NCI-H2171 treated with DMSO at 0.1 percent for 48 hours (cell line): ENCODE results near the gene CPSF7.
A peak's percentile ranks its signal among the peaks of the same experiment; 100 is the strongest.
"Not testable (repeated sequence)": the region's sequence is repeated elsewhere in the genome, so short reads cannot be mapped to it uniquely, and the experiment has no call there.

Experiments
- DNase-seq: peaks from one replicate; lab custom pipeline; 2025; lab: John Stamatoyannopoulos, UW

The CPSF7 gene

DNA sequence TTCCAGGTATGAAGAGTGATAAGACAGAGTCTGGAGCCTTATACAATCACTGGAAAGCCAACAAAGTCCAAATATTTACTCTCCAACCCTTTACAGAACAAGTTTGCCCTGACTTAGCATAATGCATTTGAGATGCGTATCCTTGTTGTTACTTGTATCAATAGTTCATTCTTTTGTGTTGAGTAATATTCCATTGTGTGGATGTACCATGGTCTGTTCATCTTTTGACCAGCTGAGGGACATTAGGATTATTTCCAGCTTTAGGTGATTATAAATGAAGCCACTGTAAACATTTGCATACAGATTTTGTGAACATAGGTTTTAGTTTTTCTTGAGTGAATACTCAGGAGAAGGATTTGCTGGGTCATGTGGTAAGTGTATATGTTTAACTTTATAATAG, 9.8 kb upstream of the CPSF7 start:
- no peak for DNase-seq

DNA sequence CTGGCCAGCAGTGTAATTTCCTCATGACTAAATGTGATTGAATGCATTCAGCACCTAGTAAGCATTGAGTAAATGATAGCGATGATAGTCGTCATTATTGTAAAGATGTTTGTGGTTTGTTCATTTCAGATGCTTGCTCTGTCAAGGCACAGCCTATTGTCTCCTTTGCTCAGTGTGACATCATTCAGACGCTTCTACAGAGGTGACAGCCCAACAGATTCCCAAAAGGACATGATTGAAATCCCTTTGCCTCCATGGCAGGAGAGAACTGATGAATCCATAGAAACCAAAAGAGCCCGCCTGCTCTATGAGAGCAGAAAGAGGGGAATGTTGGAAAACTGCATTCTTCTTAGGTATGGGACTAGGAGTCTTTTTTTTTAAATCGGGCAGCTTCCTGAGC, 7.7 kb upstream of the CPSF7 start:
- no peak for DNase-seq

DNA sequence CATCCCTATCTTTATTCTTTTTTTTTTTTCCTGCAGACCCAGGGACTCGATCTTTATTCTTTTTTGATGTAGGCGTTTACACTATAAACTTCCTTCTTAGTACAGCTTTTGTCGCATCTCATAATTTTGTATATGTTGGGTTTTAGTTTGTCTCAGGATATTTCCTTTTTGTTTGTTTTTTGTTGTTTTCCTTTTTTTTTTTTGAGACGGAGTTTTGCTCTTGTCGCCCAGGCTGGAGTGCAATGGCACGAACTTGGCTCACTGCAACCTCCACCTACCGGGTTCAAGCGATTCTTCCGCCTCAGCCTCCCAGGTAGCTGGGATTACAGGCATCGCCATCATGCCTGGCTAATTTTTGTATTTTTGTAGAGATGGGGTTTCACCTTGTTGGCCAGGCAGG, 1.1 kb upstream of the CPSF7 start:
- DNase-seq, result not testable (repeated sequence)

DNA sequence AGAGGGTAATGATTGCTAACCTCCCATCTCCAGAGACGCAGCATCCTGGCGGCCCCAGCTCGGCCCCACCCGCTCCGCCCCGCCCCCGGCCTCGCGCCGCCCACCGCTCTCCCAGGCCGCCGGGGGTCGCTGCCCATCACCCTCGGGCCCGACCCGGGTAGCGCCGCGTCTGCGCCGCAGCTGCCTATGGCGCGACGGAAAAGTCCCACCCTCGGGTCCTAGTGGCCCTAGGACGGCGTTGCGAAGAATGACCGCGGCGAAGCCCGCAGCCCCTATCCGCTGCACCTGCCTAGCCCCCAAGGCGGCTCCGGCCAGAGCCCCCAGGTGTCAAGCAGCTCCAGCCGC, 457 bp downstream of the CPSF7 start:
- peak; percentile 60 for DNase-seq

DNA sequence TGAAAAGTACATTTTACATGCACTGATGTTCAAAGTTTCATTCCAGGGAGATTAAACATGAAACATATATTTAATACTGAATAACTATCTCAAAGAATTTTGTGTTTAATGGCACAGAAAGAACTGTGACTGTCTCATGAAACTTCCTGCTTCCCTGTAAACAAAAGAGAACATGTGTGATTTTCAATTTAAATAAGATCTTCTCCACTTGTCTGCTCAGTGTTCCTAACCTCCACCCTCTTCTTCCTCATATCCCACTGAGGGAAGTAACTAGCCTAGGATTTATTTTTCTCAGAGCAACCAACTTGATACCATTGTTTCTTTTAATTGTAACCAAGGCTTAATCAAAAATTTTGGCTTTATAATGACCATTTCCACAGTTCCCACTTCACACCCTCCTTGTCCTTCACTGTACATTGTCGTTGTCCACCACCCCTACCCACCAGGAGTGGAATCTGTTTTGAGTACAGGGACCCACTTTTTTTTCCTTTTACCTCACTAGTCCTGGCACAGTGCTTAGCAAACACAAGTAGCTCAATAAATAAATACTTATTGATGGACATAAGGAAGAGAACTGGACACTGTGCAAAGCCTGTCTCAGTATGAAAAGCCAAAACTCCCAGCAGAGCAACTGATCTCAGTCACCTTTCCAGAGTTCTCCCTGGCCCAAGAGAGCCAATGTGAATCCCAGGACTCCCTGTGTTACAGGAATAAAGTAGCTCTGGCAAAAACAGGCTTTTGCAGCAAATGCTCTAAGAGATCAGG, 4.2 kb downstream of the CPSF7 start:
- no peak for DNase-seq

DNA sequence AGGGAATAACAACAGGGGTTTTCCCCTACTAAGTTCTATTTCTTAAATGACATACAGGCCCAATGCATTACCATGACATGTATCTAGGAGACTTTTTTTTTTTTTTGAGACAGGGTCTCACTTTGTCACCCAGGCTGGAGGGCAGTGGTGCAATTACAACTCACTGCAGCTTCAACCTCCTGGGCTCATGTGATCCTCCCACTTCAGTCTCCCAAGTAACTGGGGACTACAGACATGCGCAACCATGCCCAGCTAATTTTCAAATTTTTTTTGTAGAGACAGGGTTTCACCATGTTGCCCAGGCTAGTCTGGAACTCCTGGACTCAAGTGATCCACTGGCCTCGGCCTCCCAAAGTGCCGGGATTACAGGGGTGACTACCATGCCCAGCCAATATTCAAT, 7.5 kb downstream of the CPSF7 start:
- DNase-seq, result no peak

DNA sequence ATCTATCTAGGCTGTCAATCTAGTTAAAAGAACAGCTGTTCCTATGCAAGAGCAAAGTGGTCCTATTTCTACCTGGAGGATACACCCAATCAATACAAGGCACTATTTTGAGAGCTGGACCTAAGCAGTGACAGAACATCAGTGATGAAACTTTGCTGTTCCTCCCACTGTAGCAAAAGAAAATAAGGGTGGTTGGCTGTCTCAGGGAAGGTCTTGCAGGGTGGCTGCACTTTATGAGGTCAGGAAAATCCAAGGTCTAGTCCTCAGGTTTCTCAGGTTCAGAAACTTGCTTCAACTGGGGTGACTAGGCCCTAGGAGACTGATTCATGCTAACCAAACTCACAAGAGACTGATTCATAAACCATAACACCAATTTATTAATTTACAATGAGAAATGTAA, 11.6 kb downstream of the CPSF7 start:
- DNase-seq, result no peak

DNA sequence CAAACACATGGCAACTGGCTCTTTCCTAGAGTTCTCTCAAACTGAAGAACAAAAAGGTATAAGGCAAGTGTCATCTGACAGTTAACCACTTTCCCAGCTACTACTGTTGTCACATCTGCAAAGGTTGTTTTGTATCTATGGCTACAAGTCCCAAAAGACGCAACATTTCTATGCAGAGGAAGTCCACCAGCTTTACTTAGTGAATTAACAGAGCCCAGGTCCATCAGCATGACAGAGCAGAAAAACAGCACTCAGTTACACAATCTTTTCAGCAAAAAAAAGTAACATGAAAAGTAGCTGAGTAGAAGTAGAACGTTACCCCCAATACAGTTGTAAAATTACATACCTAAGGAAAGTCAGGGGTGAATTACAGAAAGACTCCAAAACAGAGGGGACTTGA, 12.1 kb downstream of the CPSF7 start:
- no peak for DNase-seq

DNA sequence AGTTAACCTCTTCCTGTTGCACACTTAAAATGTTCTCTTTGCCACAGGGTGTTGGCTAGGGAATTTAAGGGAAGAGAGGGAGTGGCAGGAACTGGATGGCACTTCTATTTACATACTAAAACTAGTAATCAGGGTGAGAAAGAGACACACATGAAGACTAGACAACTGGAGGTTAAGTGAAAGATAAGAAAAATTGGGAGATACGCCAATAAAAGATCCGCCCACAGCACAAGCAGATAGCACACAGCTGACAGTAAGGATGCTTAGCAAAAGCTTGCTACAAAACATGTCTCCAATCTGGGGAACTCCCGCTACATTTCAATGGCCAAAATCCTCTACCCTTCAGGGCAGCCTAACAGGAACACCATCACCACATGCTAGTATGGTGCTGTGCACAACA, 12.8 kb downstream of the CPSF7 start:
- no peak for DNase-seq

DNA sequence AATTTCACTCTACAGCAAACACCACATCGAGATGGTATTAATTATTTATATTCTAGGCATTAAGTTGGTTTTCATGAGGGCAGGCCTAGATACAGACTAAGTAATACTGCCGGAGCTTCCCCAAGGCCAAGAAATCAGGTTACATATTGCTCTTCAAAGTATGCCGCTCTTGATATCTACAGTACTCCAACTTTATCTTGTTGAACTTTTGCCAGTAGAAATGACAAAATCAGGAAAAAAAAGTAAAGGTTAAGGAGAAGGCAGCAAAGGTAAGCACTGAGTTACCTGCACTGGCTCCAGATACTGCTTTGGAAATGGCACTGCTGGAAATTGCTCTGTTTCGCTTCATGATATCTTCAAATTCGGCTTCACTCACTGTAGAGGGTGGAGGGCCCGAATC, 14.4 kb downstream of the CPSF7 start:
- no peak for DNase-seq

DNA sequence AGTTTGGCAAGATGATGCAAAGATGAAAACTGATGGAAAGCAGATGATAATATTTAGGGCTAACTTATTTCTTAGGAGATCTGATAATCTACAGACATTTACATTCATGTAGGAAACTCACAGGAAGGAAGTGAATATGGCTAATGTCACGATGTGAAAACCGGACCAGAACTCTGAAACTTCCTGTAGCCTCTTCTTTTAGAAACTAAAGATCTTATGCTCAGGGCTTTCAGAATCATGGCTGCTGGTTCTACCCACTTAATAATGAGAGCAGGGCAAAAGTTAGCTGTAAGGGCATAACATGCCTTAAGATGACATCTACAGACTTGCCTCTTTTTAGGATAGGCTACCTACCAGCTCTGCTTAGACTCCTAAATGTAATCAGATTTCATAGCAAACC, 15.2 kb downstream of the CPSF7 start:
- DNase-seq, result no peak

DNA sequence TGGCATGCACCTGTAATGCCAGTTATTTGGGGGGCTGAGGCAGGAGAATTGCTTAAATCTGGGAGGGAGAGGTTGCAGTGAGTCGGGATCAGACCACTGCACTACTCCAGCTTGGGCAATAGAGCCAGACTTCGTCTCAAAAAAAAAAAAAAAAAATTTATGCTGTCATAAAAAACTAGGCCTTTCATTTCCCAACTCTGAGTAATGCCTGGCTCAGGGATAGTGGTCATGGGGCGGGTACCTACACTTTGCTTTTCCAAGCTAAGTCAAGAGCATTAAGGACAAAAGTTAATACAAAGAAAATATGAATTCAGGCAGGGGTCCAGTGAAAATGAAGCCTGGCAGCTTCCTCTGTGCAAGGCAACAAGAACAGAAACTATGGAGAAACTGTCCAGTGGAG, 16.3 kb downstream of the CPSF7 start:
- no peak for DNase-seq

DNA sequence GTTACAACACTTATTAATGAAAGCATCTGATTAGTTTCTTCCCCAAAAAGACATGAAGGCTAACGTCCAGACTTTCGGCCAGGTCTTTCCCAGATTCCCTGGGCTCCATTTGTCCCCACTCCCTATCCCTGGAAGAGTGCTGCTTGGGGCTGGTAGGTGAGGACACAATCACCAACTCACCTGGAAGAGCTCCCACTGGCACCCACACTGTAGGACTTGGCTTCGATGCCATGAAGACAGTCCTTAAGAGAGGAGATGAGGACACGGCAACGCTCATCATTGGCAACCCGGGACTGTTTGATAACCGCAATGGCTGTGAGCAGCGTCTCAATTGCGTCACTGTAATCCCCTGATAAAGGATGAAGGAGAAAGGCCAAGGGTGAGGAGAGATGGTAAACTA, 18.2 kb downstream of the CPSF7 start:
- no peak for DNase-seq

DNA sequence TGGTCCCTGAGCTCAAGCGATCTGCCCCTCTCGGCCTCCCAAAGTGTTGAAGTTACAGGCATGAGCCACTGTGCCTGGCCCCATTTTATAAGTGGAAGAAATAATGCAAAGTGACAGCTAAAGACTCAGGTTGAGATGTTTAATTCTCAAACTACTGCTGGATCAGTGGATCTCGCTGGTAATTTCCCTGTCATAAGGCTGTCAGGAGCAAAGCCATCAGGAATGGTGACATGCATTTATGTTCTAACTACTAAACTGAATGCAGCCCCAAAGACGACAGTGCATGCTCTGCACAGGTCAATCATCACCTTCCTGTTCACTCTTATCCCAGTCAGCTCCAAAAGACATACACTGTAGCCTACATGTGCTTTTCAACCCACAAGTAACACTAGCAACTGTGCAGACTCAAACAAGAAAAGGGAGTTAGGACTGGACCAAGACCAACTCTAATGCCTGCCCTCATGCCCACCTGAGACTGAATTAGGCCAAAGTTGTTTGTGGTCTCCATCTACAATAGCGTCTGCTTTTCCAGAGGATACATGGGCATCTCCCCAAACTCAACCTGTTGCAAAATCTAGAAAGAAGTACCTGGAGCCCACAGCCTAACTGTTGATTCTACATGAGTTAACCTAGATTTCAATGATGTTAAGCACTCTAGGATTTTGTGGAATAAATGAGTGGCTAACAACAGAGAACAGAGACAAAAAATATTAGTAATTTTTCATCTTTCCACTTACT, 22.6 kb downstream of the CPSF7 start:
- DNase-seq, result no peak

DNA sequence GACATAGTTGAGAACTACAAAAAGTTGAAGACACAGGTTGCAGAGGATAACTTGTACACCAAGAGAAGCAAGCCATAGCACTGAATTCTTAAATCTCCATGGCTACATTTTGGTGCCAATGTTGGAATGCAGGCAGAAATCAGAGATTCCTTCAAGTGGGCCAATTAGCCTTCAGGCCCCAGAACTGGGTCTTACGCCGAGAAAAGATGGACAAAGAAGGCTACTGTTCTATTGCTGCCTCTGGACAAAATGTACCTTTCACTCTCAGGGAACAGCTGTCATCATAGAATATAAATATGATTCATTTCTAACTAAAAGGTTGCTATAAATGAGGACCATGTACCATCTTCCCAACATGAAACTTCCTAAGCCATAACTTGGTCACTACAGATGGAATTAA, 23.7 kb downstream of the CPSF7 start:
- no peak for DNase-seq

DNA sequence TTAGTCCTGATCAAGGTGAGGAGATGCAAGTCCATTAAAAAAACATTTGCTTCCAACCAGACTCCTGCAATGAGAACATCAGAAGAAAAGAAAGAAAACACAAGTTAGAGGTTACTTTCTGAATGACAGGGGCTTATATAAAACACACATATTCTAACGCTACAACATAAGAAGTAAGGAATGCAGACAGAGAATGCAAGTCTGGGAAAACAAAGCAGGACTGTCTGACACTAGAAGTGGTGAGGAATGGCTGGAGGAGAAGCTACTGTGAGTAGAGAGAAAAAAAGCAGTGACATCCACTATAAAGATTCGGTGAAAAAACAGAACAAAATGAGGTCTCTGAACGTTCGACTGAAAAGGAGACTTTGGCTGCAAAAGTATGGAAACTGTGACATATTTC, 25.1 kb downstream of the CPSF7 start:
- no peak for DNase-seq

DNA sequence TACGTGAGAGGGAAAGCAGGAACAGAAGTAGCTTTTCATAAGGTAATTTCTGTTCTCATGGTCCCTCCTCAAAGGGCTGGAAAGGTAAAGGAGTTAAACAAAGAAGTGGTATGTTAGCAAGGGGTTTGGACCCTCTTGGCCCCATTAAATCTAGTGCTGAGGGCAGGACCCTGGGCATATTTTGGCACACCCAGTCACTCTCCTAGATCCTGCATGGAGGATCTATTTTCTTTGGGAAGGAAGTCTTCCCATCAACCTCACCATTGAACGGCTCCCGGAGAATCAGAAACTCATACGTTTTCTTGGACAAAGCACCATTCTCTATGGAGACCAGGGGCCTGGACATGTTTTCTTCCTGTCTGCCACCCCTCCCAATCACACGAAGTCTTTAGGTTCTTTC, 25.7 kb downstream of the CPSF7 start:
- DNase-seq, result no peak

DNA sequence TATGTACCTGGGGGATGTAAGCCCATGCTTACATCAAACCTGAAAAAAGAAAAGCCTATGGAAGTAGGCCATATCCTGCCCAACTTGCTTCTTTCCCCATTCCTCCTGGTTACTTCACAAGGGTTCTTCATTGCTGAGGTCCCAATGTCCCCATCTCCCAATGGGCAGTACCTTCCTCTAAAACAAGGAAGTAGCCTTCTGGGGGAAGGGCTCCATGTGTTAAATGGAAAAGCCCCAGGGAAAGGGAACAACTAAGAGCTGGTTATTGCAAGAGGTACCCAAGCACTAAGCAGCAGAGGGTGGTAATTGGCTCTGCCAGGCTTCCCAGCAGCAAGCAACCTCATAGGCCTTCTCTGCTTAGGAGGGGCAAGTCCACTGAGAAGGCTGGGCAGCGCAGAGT, 26.1 kb downstream of the CPSF7 start:
- DNase-seq, result no peak

DNA sequence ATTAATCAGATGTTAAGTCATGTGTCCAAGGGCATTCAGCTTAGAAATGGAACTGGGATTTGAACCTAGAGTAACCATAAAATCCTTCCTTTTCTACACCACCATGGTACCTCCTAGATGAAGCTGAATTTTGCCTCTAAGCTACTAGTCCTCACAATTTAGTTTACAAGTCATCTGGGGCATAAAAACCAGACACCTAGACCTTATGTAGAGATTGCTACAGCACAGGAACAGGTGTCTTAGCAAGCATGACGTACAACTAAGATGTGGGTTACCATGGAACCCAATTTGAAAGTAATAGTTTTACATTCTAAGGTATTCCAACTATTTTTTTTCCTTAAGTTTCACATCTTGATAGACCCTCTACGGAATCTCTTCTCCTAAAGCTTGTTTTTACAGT, 28.2 kb downstream of the CPSF7 start:
- no peak for DNase-seq

DNA sequence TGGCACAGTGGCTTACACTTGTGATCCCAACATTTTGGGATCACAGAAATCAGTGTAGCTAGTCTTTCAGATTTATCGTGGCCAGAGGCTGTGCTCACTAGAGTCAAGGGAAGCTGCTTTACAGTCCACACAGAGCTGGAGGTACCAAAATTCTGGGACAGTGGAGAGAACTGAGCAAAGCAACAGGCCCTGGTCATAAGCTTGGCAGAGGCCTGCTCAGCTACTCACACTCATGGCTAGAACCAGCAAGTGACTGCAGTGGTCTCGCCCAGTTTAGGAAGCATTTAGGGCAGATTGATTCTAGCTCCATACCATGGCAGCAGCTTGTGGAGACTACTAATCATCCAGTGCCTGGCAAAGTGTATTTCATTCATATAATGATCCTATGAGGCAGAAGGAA, 28.6 kb downstream of the CPSF7 start:
- no peak for DNase-seq

DNA sequence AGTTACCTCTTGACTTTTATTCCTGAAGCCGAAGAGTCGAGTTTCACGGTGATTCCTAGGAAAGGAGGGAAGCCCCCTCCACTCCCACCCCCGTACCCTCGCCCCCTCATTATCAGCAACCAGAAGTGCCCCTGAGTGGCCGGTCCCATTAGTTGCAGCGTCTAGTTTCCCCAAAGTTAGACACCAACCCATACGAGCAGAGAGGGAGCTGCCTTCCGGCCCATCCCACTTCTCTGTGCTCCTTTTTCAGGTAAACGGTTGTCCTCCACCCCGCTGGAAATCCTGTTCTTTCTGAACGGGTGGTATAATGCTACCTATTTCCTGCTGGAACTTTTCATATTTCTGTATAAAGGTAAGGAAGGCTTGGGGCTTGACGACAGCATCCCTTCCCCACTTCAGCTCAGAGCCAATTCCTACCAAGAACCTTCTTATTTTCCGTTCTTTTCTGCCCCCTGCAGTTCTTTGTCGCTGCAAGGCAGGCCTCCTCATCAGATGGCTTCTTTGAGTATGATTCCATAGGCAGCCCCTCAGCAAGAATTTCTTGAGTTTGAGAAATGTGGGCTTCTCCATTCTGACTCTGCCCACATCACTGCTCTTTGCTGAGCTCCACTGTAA, 36.7 kb downstream of the CPSF7 start:
- DNase-seq, result peak; percentile 19

DNA sequence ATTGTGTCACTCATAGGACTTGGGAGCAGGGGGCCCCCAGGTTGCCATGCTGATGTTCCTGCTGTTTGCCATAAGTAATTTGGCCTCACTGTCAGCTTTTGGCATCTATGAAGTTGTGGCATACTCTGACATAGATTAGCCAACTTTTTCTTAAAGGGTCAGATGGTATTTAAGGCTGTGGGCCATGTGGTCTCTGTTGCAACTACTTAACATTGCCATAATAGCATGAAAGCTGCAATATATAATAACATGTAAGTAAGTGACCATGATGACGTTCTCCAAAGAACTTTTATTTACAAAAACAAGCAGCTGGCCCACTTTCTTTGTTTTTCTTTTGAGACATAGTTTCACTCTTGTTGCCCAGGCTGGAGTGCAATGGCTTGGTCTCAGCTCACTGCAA, 39.6 kb downstream of the CPSF7 start:
- DNase-seq, result no peak
